ENCODE measurements around the gene ZG16B.
A peak's percentile ranks its signal among the peaks of the same experiment; 100 is the strongest.

GRCh38 chr16:2838928-2839327 lies 8.8 kb downstream of the ZG16B start:
- TF ChIP-seq CTCF (IDR thresholded peaks at IDR 0.05; ENCODE audit: low read depth, low read length, poor library complexity, severe bottlenecking): peak; percentile 84
- TF ChIP-seq EZH2phosphoT487 (IDR thresholded peaks at IDR 0.05; ENCODE audit: borderline replicate concordance, low read length): no peak
